DND-41 (cell line): Measurements from ENCODE around the gene TRAP1.

ENCODE experiments used
- ATAC-seq: fragments of 200-7000 bp; cut with Tn5 transposase; 3 replicates; pipeline ENCODE4 v1.9.1; 2021; ENCODE audit warnings: low read depth; ENCODE audit not compliant: insufficient read depth
- DNase-seq: peaks from one replicate; pipeline ENCODE4 v3.0.0-alpha.2; 2020
- H2AFZ ChIP-seq: 2 replicates; pipeline ENCODE4 v1.6.0; 2012; ENCODE audit warnings: low read depth, low read length
- H3K27ac ChIP-seq: 2 replicates; pipeline ENCODE4 v1.5.1; 2012; ENCODE audit warnings: low read length, inconsistent platforms
- H3K27me3 ChIP-seq: fragments of 200-600 bp; sonication (generic); 2 replicates; pipeline ENCODE4 v1.6.0; 2012; ENCODE audit warnings: low read length, mild to moderate bottlenecking, inconsistent platforms; ENCODE audit not compliant: insufficient read depth, poor library complexity
- H3K36me3 ChIP-seq: 2 replicates; pipeline ENCODE4 v1.5.1; 2012; ENCODE audit warnings: low read length, inconsistent platforms; ENCODE audit not compliant: insufficient read depth
- H3K4me1 ChIP-seq: 2 replicates; pipeline ENCODE4 v1.5.1; 2012; ENCODE audit warnings: mild to moderate bottlenecking, low read length; ENCODE audit not compliant: insufficient read depth
- H3K4me2 ChIP-seq: 2 replicates; pipeline ENCODE4 v1.6.0; 2012; ENCODE audit warnings: mild to moderate bottlenecking, moderate library complexity, low read length, inconsistent platforms; ENCODE audit not compliant: insufficient read depth
- H3K4me3 ChIP-seq, 2 experiments: fragments of 200-600 bp in 1 of 2; shearing (Covaris generic) in 1 of 2; 2 replicates each; pipeline ENCODE4 v1.5.1; 2012 to 2016; ENCODE audit warnings: inconsistent platforms in 2 of 2, low read length in 2 of 2, mild to moderate bottlenecking in 2 of 2, low read depth in 1 of 2, moderate library complexity in 1 of 2
- H3K79me2 ChIP-seq: 2 replicates; pipeline ENCODE4 v1.6.0; 2012; ENCODE audit warnings: low read length, inconsistent platforms; ENCODE audit not compliant: insufficient read depth
- H3K9ac ChIP-seq: 2 replicates; pipeline ENCODE4 v1.6.0; 2012; ENCODE audit warnings: low read depth, mild to moderate bottlenecking, inconsistent platforms, low read length, moderate library complexity
- H3K9me3 ChIP-seq: 2 replicates; pipeline ENCODE4 v1.5.1; 2012; ENCODE audit warnings: low read length, moderate library complexity, mild to moderate bottlenecking, inconsistent platforms; ENCODE audit not compliant: insufficient read depth, severe bottlenecking
- H4K20me1 ChIP-seq: 2 replicates; pipeline ENCODE4 v1.6.0; 2012; ENCODE audit warnings: low read length; ENCODE audit not compliant: insufficient read depth
- CTCF ChIP-seq: IDR thresholded peaks from 2 replicates; pipeline ENCODE4 v1.5.1; 2012; ENCODE audit warnings: borderline replicate concordance, low read length, moderate library complexity, mild to moderate bottlenecking; ENCODE audit not compliant: poor library complexity, severe bottlenecking; ENCODE audit errors: extremely low read depth
- EZH2 ChIP-seq: IDR thresholded peaks from 3 replicates; pipeline ENCODE4 v1.6.1; 2012; ENCODE audit warnings: borderline replicate concordance, low read depth, mild to moderate bottlenecking, moderate library complexity, low read length, inconsistent platforms; ENCODE audit not compliant: severe bottlenecking

The TRAP1 gene

DNA sequence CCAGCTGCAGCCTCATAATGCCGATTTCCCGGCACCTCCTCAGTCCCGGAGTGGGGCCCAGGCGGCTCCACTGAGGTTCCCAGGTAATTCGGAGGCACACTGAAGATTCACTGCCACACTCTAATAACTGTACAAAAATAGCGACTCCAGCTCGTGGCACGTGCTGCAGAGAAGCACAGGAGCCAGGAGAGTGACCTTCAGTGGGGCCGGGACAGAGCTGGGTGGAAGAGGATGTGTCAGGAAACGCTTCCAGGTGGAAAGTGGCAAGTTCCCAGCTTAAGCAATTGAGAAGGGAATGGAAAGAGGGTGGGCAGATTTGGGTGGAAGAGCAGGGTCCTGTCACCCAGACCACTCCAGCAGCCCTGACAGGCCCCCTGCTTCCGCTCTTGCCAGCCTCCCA is 3.1 kb upstream of the TRAP1 start:
- Histone ChIP-seq H3K4me3 (no peak overlapping the region), H3K9me3 (no peaks in the 10 kb centered on the region), H3K27me3 (no peaks in the 10 kb centered on the region), H4K20me1 (peaks cover 6% of the 10 kb centered on the region; the same call in 1 of the 2 replicates), H3K27ac (no peak overlapping the region), H3K4me1 (peaks cover 23% of the 10 kb centered on the region), H3K9ac (no peak overlapping the region), H3K79me2 (peaks cover 16% of the 10 kb centered on the region), H3K36me3 (no peaks in the 10 kb centered on the region), H3K4me2 (no peak overlapping the region), H2AFZ (no peak overlapping the region)
- TF ChIP-seq CTCF (no peak), EZH2 (no peak)
- DNase-seq (no peak), ATAC-seq (no peak)

DNA sequence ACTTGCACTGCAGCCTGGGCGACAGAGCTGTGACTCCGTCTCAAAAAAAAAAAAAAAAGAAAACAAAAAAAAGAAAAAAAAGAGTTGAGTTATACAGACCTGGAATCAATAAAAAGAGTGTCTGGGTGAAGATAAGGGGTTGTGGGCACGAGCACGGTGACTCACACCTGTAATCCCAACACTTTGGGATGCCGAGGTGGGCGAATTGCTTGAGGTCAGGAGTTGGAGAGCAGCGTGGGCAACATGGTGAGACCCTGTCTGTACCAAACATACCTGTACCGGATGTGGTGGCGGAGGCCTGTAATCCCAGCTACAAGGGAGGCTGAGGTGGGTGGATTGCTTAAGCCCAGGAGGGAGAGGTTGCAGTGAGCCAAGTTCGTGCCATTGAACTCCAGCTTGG is 1.3 kb upstream of the TRAP1 start:
- Histone ChIP-seq H3K4me2 (peak overlapping the region; percentile 82), H3K9me3 (no peaks in the 10 kb centered on the region)

GRCh38 chr16:3718019-3718391 is 681 bp upstream of the TRAP1 start:
- peak overlapping the region; percentile 75 for H3K27ac ChIP-seq

More for the DNA sequence above, 1.3 kb upstream of the TRAP1 start:
- no peak overlapping the region for H3K9ac ChIP-seq
- H3K27ac ChIP-seq: no peak overlapping the region
- peak overlapping the region in 1 of 2 experiments; percentile 74; a peak in 1 of 4 replicates for H3K4me3 ChIP-seq
- no peaks in the 10 kb centered on the region for H3K27me3 ChIP-seq
- H2AFZ ChIP-seq: no peak overlapping the region
- ATAC-seq (no peak), DNase-seq (no peak)
- peaks cover 23% of the 10 kb centered on the region for H3K4me1 ChIP-seq
- peaks cover 16% of the 10 kb centered on the region for H3K79me2 ChIP-seq
- H4K20me1 ChIP-seq: peaks cover 13% of the 10 kb centered on the region
- no peak for TF ChIP-seq EZH2
- TF ChIP-seq CTCF: no peak
- H3K36me3 ChIP-seq: peaks cover 4% of the 10 kb centered on the region

More at GRCh38 chr16:3718019-3718391, 681 bp upstream of the TRAP1 start:
- DNase-seq (no peak), ATAC-seq (no peak)
- H3K9ac ChIP-seq: peak overlapping the region; percentile 72
- peak overlapping the region; percentile 82 for H3K4me2 ChIP-seq
- H3K4me1 ChIP-seq: peaks cover 23% of the 10 kb centered on the region
- H4K20me1 ChIP-seq: peaks cover 20% of the 10 kb centered on the region
- TF ChIP-seq CTCF: no peak
- no peak for TF ChIP-seq EZH2
- no peaks in the 10 kb centered on the region for H3K27me3 ChIP-seq
- H2AFZ ChIP-seq: peak overlapping the region; percentile 96
- H3K36me3 ChIP-seq: peaks cover 9% of the 10 kb centered on the region
- peak overlapping the region; percentile 74 to 86 for H3K4me3 ChIP-seq
- peaks cover 16% of the 10 kb centered on the region for H3K79me2 ChIP-seq
- H3K9me3 ChIP-seq: no peaks in the 10 kb centered on the region
